Coronary artery (tissue), 2 donors: ENCODE data around the gene HIF1AN.

ENCODE experiments used
- DNase-seq: peaks from one replicate; pipeline ENCODE4 v3.0.0-alpha.2; 2017; ENCODE audit warnings: low spot score
- H3K27ac ChIP-seq, 2 donors: fragments of 200-600 bp; sonication (generic); one replicate each; pipeline ENCODE4 v1.5.1; 2016 to 2019
- H3K4me3 ChIP-seq: fragments of 200-600 bp; sonication (generic); 2 replicates; pipeline ENCODE4 v1.5.1; 2016; ENCODE audit warnings: mild to moderate bottlenecking, moderate library complexity
- TF ChIP-seq, protein P1 (sequence below): fragments of 200-600 bp; sonication (generic); IDR thresholded peaks from one replicate; pipeline ENCODE4 v1.5.1; 2019; ENCODE audit warnings: antibody characterized with exemption

Gene HIF1AN

DNA sequence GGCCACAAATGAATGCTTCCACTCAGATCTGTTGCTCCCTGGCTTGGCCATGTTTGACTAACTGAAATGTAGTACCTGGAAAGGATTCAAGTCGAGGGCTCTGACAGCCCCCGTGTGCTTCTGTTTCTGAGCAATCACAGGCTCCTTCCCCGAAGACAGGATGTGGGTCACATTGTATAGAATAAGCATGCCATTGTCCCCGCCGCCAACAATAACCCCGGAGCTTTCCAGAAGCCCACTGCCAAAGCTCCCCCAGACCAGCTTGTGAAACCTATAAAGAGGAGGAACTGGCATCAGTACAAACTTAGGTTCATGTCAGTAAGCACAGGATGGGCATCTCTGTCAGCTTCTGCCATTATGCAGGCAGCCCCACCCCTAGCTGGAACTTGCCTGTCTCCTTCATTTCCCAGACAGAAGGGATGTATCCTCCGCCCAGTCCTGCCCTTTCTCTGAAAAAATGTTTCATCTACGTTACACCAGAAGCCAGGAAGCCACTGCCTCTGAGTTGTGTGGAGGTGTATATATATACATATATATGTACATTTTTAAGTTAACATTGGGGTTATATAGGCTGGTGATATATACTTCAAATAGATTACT, 26.4 kb upstream of the HIF1AN start:
- no peak overlapping the region for H3K27ac ChIP-seq
- no peak overlapping the region for H3K4me3 ChIP-seq
- DNase-seq = no peak
- TF ChIP-seq, protein P1, sequence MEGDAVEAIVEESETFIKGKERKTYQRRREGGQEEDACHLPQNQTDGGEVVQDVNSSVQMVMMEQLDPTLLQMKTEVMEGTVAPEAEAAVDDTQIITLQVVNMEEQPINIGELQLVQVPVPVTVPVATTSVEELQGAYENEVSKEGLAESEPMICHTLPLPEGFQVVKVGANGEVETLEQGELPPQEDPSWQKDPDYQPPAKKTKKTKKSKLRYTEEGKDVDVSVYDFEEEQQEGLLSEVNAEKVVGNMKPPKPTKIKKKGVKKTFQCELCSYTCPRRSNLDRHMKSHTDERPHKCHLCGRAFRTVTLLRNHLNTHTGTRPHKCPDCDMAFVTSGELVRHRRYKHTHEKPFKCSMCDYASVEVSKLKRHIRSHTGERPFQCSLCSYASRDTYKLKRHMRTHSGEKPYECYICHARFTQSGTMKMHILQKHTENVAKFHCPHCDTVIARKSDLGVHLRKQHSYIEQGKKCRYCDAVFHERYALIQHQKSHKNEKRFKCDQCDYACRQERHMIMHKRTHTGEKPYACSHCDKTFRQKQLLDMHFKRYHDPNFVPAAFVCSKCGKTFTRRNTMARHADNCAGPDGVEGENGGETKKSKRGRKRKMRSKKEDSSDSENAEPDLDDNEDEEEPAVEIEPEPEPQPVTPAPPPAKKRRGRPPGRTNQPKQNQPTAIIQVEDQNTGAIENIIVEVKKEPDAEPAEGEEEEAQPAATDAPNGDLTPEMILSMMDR = no peak

GRCh38 chr10:100510533-100511308, 25.0 kb upstream of the HIF1AN start:
- TF ChIP-seq, protein P1 = no peak
- no peak overlapping the region for H3K4me3 ChIP-seq
- DNase-seq = no peak
- H3K27ac ChIP-seq = no peak overlapping the region

DNA sequence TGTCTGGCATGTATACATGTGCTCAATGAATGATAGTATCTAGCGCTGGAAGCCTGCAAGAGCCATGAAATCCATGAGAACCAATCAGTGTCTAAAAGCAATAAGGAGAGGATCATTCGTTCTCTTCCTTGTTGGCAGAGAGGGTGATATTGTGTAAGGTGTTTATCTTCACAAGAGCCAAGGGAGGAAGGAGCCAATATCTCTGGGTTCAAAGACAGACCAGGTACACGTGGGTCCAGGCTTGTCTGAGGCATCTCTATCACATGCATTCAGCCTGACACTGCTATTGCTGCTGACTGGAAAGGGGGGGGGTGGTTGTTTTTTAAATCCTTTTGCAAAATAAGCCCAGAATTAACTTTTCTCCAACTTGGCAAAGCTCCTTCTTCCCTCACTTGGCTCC, 20.1 kb upstream of the HIF1AN start:
- Histone ChIP-seq H3K4me3 (no peak overlapping the region), H3K27ac (no peak overlapping the region)
- no peak for DNase-seq
- TF ChIP-seq, protein P1 = no peak

- TF ChIP-seq, protein P1 = no peak
- H3K4me3 ChIP-seq = no peak overlapping the region
- DNase-seq = no peak
These were observed 18.9 kb upstream of the HIF1AN start for GRCh38 chr10:100516847-100517246.

GRCh38 chr10:100518761-100519241, 16.9 kb upstream of the HIF1AN start:
- TF ChIP-seq, protein P1 = peak; percentile 65
- no peak for DNase-seq
- peak overlapping the region; percentile 70 for H3K4me3 ChIP-seq
- H3K27ac ChIP-seq = no peak overlapping the region

More at GRCh38 chr10:100516847-100517246, 18.9 kb upstream of the HIF1AN start:
- H3K27ac ChIP-seq = no peak overlapping the region

- TF ChIP-seq, protein P1 = no peak
- Histone ChIP-seq H3K4me3 (peak within 1 kb of the TSS; percentile 70), H3K27ac (no peak within 1 kb of the TSS)
- DNase-seq = no peak
These were observed 16.3 kb upstream of the HIF1AN start, which contains the start of gene SEC31B for GRCh38 chr10:100519311-100520051. Gene SEC31B (minus strand): TSS chr10:100519861. CDS start chr10:100516952, 2,909 bp downstream.
